IPS-15b (cell line): Measurements from ENCODE around the gene OR56A4.

ENCODE experiments used
- H3K27me3 ChIP-seq: one replicate; pipeline ENCODE4 v1.6.1; 2013; ENCODE audit warnings: low read length; ENCODE audit not compliant: control insufficient read depth, insufficient read depth
- H3K36me3 ChIP-seq: one replicate; pipeline ENCODE4 v1.6.1; 2013; ENCODE audit warnings: low read length; ENCODE audit not compliant: control insufficient read depth, insufficient read depth
- H3K4me1 ChIP-seq: one replicate; pipeline ENCODE4 v1.6.1; 2013; ENCODE audit warnings: mild to moderate bottlenecking, low read length; ENCODE audit not compliant: control insufficient read depth, insufficient read depth
- H3K4me3 ChIP-seq: one replicate; pipeline ENCODE4 v1.5.1; 2013; ENCODE audit warnings: low read depth, low read length
- H3K9ac ChIP-seq: one replicate; pipeline ENCODE4 v1.6.1; 2013; ENCODE audit warnings: low read depth, mild to moderate bottlenecking, low read length
- H3K9me3 ChIP-seq: one replicate; pipeline ENCODE4 v1.6.1; 2013; ENCODE audit warnings: mild to moderate bottlenecking, low read length; ENCODE audit not compliant: control insufficient read depth, insufficient read depth

Gene OR56A4, protein sequence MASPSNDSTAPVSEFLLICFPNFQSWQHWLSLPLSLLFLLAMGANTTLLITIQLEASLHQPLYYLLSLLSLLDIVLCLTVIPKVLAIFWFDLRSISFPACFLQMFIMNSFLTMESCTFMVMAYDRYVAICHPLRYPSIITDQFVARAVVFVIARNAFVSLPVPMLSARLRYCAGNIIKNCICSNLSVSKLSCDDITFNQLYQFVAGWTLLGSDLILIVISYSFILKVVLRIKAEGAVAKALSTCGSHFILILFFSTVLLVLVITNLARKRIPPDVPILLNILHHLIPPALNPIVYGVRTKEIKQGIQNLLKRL

DNA sequence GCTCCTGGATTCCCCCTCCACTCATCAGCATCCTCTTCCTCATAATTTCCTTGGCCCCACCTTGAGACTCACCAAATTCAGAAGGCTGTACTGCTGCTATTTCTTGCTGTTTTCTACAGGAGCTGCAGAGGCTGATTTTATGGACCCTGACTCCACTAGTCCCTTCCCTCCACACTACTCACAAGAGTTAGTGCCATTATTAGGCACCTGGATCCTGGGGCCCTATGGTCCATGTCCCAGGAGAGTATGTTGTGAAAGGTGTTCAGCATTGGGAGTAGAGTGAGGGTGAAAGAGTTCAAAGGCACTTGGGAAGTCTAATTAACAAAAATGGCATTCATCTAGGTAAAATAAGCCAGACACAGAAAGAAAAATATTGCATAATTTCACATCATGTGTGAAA is at the start of gene OR56A4:
TSS of gene OR56A4 (minus strand) at position 101 of the 400 bp plus-strand sequence. CDS start 3,954 bp downstream, outside the sequence.
- H3K9me3 ChIP-seq, result no peaks in the 10 kb centered on the region
- H3K36me3 ChIP-seq, result no peaks in the 10 kb centered on the region
- no peak within 1 kb of the TSS for H3K4me3 ChIP-seq
- H3K9ac ChIP-seq, result no peak within 1 kb of the TSS
- H3K27me3 ChIP-seq, result no peaks in the 10 kb centered on the region
- H3K4me1 ChIP-seq, result no peaks in the 10 kb centered on the region

DNA sequence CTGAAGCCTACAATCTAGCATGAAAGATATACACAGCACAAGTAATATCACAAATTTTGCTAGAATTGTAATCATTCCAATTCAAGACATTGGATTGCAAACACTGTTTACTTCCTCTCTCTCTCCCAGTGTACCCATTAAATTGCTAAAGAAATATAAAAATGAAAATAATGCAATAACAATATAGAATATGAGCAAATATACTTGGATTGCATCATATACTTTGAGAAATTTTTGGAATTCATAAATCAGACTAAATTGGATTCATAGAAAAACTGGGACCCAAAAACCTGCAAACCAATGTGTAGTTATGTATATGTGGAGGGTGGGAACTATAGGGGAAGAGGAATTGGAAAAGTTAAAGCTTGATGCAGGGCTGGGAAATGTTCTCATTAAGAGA is 48.8 kb upstream of the OR56A4 start:
- H3K9me3 ChIP-seq, result no peaks in the 10 kb centered on the region
- no peaks in the 10 kb centered on the region for H3K36me3 ChIP-seq
- H3K4me3 ChIP-seq, result no peak overlapping the region
- H3K27me3 ChIP-seq, result no peaks in the 10 kb centered on the region
- peaks cover 3% of the 10 kb centered on the region for H3K4me1 ChIP-seq
- H3K9ac ChIP-seq, result no peak overlapping the region

DNA sequence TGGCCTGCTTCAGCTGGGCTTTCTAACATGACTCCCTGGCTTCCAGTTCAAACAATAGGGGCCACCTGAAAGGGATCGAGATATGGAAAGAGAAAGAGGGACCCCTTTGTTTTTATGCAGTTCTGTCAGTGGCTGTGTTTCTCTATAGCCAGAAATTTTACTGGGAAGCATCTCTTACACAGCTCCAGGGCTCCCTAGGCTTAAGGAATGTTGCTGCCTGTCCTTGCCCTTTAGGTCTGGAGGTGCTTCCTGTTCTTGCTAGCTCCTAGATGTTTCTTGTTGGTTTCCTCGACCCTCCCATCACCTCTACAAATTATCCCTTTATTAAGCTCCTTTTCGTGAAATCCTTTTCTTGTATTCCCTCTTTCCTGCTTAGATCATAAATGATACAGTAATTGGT is 45.6 kb upstream of the OR56A4 start:
- Histone ChIP-seq H3K4me3 (no peak overlapping the region), H3K27me3 (no peaks in the 10 kb centered on the region), H3K4me1 (peaks cover 6% of the 10 kb centered on the region), H3K9ac (no peak overlapping the region), H3K9me3 (no peaks in the 10 kb centered on the region), H3K36me3 (no peaks in the 10 kb centered on the region)

DNA sequence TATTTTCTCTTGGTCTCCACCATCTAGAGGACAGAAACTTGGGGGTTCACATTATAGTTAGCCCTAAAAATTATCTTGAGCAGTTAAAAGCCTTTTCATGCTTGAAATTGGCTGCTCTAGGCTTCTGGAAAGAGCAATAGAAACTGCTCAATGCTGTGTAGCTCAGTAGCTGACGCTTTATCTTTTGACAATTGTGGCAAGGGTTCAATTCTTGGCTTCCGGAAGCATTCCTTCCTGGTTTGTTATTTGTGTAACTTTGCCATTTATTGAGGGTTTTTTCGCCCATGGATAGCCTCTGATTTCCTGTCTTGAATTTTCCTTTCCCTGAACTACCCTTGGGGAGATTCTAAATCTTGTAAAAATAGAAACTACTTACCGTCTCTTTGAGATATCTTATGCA is 34.1 kb upstream of the OR56A4 start:
- no peaks in the 10 kb centered on the region for H3K36me3 ChIP-seq
- H3K4me3 ChIP-seq, result no peak overlapping the region
- H3K9me3 ChIP-seq, result no peaks in the 10 kb centered on the region
- no peak overlapping the region for H3K9ac ChIP-seq
- H3K4me1 ChIP-seq, result no peaks in the 10 kb centered on the region
- no peaks in the 10 kb centered on the region for H3K27me3 ChIP-seq

DNA sequence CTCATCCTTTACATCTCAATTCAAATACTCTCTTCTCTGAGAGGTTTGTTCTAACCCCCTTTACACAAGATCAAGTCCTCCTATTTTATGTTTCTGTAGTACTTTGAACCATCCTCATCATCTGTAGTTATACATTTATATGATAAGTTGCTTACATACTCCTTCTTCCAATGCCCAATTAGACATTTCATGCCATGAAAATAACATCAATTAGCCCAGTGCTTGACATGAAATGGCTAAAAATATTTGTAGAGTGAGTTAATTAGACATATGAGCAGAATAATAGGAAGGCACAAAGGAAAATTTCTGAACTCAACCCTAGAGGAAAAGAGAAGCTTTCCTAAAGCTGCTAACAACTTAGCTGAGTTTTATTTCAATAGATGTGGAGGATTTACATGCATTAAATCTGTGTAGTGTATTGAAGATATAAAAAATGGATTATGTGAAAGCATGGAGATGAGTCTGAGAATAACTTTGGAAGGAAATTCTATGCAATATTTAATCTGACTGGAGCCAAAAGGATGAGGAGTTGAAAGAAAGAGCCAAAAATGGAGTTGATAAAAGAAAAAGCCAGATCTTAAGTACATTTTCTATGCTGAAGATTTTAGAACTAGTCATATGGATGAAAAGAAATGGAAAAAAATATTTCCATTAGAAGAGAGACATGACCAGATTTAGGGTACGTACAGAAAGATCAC is 24.1 kb upstream of the OR56A4 start, which contains the start of gene OR56A1:
TSS of gene OR56A1 (minus strand) at position 51 of the 698 bp plus-strand sequence. CDS start 3,066 bp downstream, outside the sequence.
- H3K9ac ChIP-seq, result no peak within 1 kb of the TSS
- H3K9me3 ChIP-seq, result no peaks in the 10 kb centered on the region
- H3K4me3 ChIP-seq, result no peak within 1 kb of the TSS
- no peaks in the 10 kb centered on the region for H3K4me1 ChIP-seq
- H3K36me3 ChIP-seq, result no peaks in the 10 kb centered on the region
- H3K27me3 ChIP-seq, result no peaks in the 10 kb centered on the region

DNA sequence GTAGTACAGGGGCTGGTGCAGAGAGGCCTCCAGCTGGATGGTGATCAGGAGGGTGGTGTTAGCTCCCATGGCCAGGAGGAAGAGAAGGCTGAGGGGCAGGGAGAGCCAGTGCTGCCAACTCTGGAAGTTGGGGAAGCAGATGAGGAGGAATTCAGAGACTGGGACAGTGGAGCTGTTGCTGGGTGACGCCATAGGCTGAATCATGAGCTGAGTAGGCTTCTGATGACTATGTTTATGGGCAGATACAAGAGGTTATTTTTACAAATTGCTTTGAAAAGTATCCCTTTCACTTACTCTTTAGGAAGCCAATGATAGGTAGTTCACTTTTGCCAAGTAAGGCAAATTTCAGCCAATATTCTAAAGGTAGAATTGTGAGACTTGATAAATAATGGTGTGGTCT is 20.8 kb upstream of the OR56A4 start:
- H3K9me3 ChIP-seq, result no peaks in the 10 kb centered on the region
- H3K4me3 ChIP-seq, result no peak overlapping the region
- no peak overlapping the region for H3K9ac ChIP-seq
- H3K27me3 ChIP-seq, result peaks cover 13% of the 10 kb centered on the region
- no peaks in the 10 kb centered on the region for H3K4me1 ChIP-seq
- no peaks in the 10 kb centered on the region for H3K36me3 ChIP-seq

DNA sequence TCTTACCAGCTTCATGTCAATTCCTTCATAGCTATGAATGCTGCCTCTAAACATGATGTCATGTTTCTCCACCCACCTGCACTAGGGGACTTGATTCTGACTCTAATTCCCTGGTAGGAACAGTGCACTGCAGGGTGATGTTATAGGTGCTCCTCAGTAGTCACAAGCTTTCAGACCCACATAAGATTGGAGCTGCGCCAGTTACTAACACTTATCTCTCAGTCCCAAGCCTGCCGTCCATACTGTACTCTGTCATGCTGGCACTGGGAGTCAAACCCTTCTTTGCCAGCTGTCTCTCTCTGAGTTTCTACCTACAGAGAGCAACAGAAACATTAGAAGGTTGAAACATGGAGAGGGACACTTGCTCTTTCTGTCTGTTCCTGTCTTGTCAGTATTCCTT is 18.3 kb upstream of the OR56A4 start:
- no peaks in the 10 kb centered on the region for H3K4me1 ChIP-seq
- H3K27me3 ChIP-seq, result peaks cover 29% of the 10 kb centered on the region
- H3K36me3 ChIP-seq, result no peaks in the 10 kb centered on the region
- H3K4me3 ChIP-seq, result no peak overlapping the region
- H3K9ac ChIP-seq, result no peak overlapping the region
- H3K9me3 ChIP-seq, result no peaks in the 10 kb centered on the region

DNA sequence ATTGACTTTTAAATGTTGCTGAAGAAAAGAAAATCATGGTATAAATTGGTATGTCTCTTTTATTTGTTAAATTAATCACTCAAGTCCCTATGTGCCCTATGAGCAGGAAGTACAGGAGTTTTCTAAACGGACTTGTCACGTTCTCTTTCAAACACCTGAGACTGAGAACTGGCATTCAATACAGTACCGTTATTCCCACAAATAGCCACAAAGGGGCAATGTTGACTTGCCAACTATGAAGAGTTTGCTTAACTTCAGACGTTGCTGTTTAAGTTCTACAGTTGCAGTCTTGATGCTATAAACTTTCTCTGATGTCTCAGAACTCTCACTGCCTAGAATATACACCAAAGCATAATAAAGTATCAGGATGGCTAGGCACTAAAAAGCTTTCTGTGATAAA is 16.2 kb upstream of the OR56A4 start:
- no peaks in the 10 kb centered on the region for H3K36me3 ChIP-seq
- H3K27me3 ChIP-seq, result peaks cover 31% of the 10 kb centered on the region
- no peaks in the 10 kb centered on the region for H3K9me3 ChIP-seq
- no peak overlapping the region for H3K4me3 ChIP-seq
- H3K9ac ChIP-seq, result no peak overlapping the region
- no peaks in the 10 kb centered on the region for H3K4me1 ChIP-seq

DNA sequence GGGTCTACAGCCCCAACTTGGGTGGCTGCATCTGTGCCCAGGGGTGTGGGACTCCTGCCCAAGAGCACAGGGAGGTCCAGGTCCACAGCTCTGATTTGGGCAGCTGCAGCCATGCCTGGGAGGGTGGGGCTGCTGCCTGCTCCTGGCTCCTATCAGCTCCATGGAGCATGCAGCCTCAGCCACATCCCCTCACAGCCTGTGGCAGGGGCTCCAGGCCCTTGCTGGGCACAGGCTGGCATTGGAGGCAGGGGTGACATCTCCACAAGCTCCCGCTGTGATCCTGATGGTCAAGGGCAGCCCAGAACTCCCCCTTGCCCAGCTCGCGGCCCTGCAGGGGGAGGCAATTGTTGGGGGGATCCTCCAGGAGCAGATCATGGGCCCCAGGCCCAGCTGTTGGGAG is 6.3 kb upstream of the OR56A4 start:
- Histone ChIP-seq H3K9me3 (no peaks in the 10 kb centered on the region), H3K9ac (no peak overlapping the region), H3K27me3 (no peaks in the 10 kb centered on the region), H3K36me3 (no peaks in the 10 kb centered on the region), H3K4me3 (no peak overlapping the region), H3K4me1 (no peaks in the 10 kb centered on the region)

DNA sequence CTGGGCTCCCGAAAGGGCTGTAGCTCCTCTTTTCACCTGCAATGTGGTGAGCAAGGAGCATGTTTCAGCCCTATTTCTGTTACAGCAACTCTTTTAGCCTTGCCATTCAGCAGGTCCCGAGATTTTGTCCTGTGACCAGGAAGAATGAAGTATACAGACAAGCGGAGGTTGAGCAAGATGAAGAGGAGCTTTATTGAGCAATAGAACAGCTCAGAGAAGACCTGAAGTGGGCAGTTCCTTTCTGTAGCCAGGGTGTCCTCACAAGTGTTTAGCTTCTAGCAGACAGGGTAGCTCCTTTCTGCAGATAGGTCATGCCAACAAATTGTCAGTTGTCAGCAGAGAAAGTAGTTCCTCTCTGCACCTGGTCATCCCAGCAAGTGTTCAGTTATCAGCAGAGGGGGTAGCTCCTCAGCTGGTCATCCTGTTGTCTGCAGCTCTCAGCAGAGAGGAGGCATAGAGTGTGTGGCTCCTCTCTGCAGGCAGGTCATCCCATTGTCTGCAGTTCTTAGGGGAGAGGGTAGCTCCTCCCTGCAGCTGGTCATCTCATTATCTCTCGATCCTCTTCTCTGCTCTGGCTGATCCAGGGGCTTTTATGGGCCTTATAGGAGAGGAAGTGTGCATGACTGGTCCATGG is 5.4 kb upstream of the OR56A4 start:
- Histone ChIP-seq H3K36me3 (no peaks in the 10 kb centered on the region), H3K9ac (no peak overlapping the region), H3K4me3 (no peak overlapping the region), H3K4me1 (no peaks in the 10 kb centered on the region), H3K9me3 (no peaks in the 10 kb centered on the region), H3K27me3 (no peaks in the 10 kb centered on the region)

DNA sequence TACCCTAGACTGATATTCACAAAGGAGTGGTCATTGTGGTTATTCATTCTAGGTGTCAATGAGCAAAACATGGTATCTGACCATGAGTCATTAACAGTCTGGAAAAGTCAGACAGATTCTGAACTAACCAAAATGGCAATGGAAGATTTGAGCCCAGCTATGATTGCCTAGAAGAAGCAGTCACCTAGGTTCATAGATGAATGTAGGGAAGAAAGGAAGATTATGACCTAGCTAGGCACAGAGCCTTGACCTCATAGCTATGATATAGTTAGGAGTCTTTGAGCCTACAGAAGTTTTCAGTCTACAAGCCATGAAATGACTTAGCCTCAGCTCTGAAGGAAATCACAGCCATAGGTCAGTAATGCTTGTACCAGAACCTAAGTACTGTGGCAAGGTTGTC is 351 bp downstream of the OR56A4 start:
- Histone ChIP-seq H3K4me3 (no peak overlapping the region), H3K4me1 (no peaks in the 10 kb centered on the region), H3K9ac (no peak overlapping the region), H3K27me3 (no peaks in the 10 kb centered on the region), H3K9me3 (no peaks in the 10 kb centered on the region), H3K36me3 (no peaks in the 10 kb centered on the region)
